ENCODE measurements around the gene STK32B. TPM values are rescaled to one million over a fixed set of nuclear protein-coding genes. Genes with fewer than 3 reads are reported as not detected.

STK32B gene
- total and polyA plus RNA-seq, 12 donors, result 0.12 to 0.68 (median 0.34) TPM

GRCh38 chr4:5012244-5012898 is 38.9 kb upstream of the STK32B start:
- Histone ChIP-seq H3K27ac (no peak overlapping the region), H3K9me3 (no peaks in the 10 kb centered on the region), H3K27me3 (peaks cover 0 to 74% (median 53%) of the 10 kb centered on the region in 7 donors), H3K36me3 (no peaks in the 10 kb centered on the region), H3K4me3 (no peak overlapping the region), H3K4me1 (no peaks in the 10 kb centered on the region)
- 94 to 96% methylated on average over 5 of the region's 5 CpGs for WGBS, 2 donors
- no peak for DNase-seq
- intact Hi-C loops (cut with DNase I), result no loop called here
- TF ChIP-seq CTCF (IDR thresholded peaks at IDR 0.05), result no peak
- ATAC-seq, result no peak

GRCh38 chr4:5012958-5013357 is 38.3 kb upstream of the STK32B start:
- no peak overlapping the region for H3K4me3 ChIP-seq
- intact Hi-C loops (cut with DNase I), result no loop called here
- whole genome bisulfite sequencing, 2 donors, result 59 to 63% methylated on average over 2 of the region's 2 CpGs
- H3K36me3 ChIP-seq, result no peaks in the 10 kb centered on the region
- no peaks in the 10 kb centered on the region for H3K4me1 ChIP-seq
- no peak for ATAC-seq
- peaks cover 0 to 78% (median 52%) of the 10 kb centered on the region in 7 donors for H3K27me3 ChIP-seq
- DNase-seq, result no peak
- H3K9me3 ChIP-seq, result no peaks in the 10 kb centered on the region
- TF ChIP-seq CTCF (IDR thresholded peaks at IDR 0.05), result no peak
- no peak overlapping the region for H3K27ac ChIP-seq

- Histone ChIP-seq H3K4me3 (no peak overlapping the region), H3K4me1 (peaks cover 0 to 9% (median 2%) of the 10 kb centered on the region in 9 donors), H3K9me3 (no peaks in the 10 kb centered on the region), H3K27ac (no peak overlapping the region), H3K36me3 (no peaks in the 10 kb centered on the region), H3K27me3 (peaks cover 0 to 80% (median 56%) of the 10 kb centered on the region in 7 donors)
- no peak for TF ChIP-seq CTCF (IDR thresholded peaks at IDR 0.05)
- ATAC-seq (no peak), DNase-seq (no peak)
- intact Hi-C loops (cut with DNase I), result no loop called here
- whole genome bisulfite sequencing, 2 donors, result 74 to 79% methylated on average over 7 of the region's 7 CpGs
Observed at GRCh38 chr4:5014007-5014682, 37.1 kb upstream of the STK32B start.

- H3K27ac ChIP-seq, result no peak overlapping the region
- 17 to 18% methylated on average over 2 of the region's 2 CpGs for WGBS, 2 donors
- peaks cover 0 to 12% (median 5%) of the 10 kb centered on the region in 9 donors for H3K4me1 ChIP-seq
- H3K36me3 ChIP-seq, result no peaks in the 10 kb centered on the region
- H3K9me3 ChIP-seq, result peaks cover 0 to 6% (median 0%) of the 10 kb centered on the region in 11 donors
- peaks cover 0 to 68% (median 42%) of the 10 kb centered on the region in 7 donors for H3K27me3 ChIP-seq
- intact Hi-C loops (cut with DNase I), result no loop called here
- H3K4me3 ChIP-seq, result no peak overlapping the region
- ATAC-seq, result no peak
- TF ChIP-seq CTCF (IDR thresholded peaks at IDR 0.05), result no peak
- no peak for DNase-seq
Observed at GRCh38 chr4:5018096-5018495, 33.2 kb upstream of the STK32B start.

Measured in heart right ventricle (tissue), 16 donors.